Glomerular endothelial cell (primary cell): ENCODE data around the gene MFAP3L. TPM values are rescaled to one million over a fixed set of nuclear protein-coding genes. Genes with fewer than 3 reads are reported as not detected.
"Not testable (repeated sequence)": the region's sequence is repeated elsewhere in the genome, so short reads cannot be mapped to it uniquely, and the experiment has no call there.

Experiments used
- DNase-seq: peaks from one replicate; pipeline ENCODE4 v3.0.0-alpha.2; 2011; ENCODE audit warnings: low read depth, low spot score; ENCODE audit errors: extremely low read depth
- total RNA-seq: library from RNA; depleted of rRNA; stranded (reverse); fragments of >200 nt; gene quantifications from 2 replicates; pipeline ENCODE4 v1.2.3, GENCODE V29; 2015

MFAP3L gene
- total RNA-seq, 1 donor from 2014 or later, result 3.1 TPM

DNA sequence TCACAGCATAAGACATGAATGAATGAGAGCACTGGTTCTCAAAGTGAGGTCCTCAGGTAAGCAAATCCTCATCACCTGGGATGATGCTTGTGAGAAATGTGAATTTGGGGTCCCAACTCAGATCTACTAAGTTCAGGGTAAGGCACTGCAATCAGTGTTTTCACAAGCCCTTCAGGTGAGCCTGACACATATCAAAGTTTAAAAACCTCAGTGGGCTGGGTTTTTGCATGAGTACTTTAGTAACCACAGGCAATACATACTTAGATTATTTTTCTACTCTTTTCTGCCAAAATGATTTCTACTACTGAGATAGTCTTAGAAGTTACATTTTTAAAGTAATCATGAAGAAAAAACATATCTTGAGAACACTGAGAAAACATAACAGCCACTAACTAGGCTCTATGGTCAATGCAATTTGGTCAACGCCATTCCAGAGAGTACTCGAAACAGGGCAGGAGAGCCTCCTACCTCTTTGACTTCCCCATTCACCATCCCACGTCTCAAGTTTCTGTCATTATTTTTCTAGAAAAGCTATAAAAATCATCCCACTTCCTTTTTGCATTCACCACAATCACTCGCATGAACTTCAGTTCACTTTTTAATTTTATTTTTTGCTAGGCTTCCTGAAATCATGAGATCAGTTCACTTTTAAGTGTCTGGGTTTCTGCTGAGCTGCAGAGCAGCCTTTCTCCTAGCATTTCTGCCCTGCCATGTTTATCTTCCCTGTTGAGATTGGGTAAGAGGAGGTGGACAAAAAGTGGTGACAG, 73.8 kb downstream of the MFAP3L start:
- DNase-seq, result no peak

- DNase-seq, result no peak
Observed at GRCh38 chr4:169948271-169948670, 77.9 kb downstream of the MFAP3L start.

- no peak for DNase-seq
Observed at GRCh38 chr4:169945636-169946035, 80.6 kb downstream of the MFAP3L start.

- not testable (repeated sequence) for DNase-seq
Observed at GRCh38 chr4:169943601-169944000, 82.6 kb downstream of the MFAP3L start.

- DNase-seq, result no peak
Observed at GRCh38 chr4:169941141-169941540, 85.1 kb downstream of the MFAP3L start.

DNA sequence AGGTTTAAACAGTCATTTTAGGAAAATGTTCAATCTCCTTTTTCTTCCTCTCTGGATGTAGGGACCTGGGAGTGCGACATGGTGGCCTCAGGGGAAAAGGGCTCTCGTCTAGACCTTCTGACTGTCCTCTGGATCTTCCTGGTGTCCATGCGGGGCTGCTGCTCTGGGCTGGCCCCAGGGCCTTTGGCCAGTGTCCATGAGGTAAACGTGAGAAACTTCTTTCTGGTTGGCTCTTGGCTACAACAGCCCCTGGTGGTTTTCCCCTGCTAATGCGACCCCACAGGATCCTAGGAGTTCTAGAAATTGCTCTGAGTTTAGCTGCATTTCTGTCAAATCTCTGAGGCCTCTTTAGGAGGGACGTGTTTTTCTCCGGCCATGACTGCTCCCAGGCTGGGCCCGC, 85.7 kb downstream of the MFAP3L start:
- DNase-seq, result no peak

Other genes with a start within 250 kb of the MFAP3L start
- 2.2 and 9.7 TPM in 2 replicates for gene AADAT, start 63.6 kb upstream of the MFAP3L start, total RNA-seq